Measurements from ENCODE around the gene DHFR. TPM values are rescaled to one million over a fixed set of nuclear protein-coding genes. Genes with fewer than 3 reads are reported as not detected.

Gene DHFR
- total RNA-seq, 1 experiment from 2014 or later: 58.7 TPM

DNA sequence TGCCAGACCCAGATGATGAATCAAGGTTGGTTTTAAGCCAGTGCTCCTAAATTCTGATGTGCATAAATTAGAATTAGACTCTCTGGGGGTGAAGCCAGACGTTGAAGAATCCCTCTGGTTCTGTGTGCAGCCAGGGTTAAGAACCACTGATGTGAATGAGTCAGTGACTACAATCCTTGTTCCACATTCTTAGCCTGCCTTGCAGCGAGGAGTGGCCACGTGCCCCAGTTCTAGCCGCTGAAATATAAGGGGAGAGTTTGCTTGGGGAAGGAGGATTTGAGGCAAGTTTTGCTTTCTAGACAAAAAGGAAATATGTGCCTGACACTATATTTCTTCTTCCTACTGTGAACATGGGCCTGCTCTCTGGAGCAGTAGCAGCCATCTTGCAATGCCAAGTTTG lies 34.6 kb downstream of the DHFR start (continued):
- TF ChIP-seq ELF1 (IDR thresholded peaks at IDR 0.05; ENCODE audit: borderline replicate concordance, low read depth): no peak

DNA sequence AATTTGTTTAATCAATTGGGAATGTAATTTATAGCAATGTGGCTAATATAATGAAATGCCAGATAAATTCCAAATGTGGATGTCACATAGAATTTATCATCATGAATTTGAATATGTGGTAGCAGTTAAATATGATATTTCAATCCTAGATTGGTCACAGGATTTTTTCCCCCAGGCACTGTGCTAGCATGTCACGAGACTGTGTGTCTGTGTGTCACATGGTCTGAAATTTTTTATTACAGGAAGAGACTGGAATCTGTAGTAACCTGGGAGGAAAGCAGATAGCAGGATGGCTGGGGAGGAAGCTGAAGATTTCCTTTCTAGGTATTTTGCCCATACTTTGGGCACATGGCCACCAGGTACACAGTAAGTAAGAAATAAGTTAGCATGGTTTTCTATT lies 35.7 kb downstream of the DHFR start:
- ATAC-seq (no peak), DNase-seq (ENCODE audit: low read depth, low spot score) (no peak)
- Histone ChIP-seq H3K4me1 (ENCODE audit: control insufficient read depth in 1 of 2, insufficient read depth in 2 of 2, low read length in 2 of 2) (no peaks in the 10 kb centered on the region), H3K27ac (ENCODE audit: low read depth, low read length) (no peak overlapping the region), H3K79me2 (ENCODE audit: insufficient read depth, low read length) (no peaks in the 10 kb centered on the region), H3K4me2 (ENCODE audit: low read length) (no peak overlapping the region), H3K4me3 (replicated peaks in 1 of 2; ENCODE audit: low read depth in 1 of 2, low read length in 2 of 2) (no peak overlapping the region), H3K9me2 (ENCODE audit: insufficient read depth) (no peaks in the 10 kb centered on the region), H3K27me3 (ENCODE audit: insufficient read depth, low read length) (no peaks in the 10 kb centered on the region), H2AFZ (ENCODE audit: low read depth, low read length, poor library complexity, severe bottlenecking) (no peak overlapping the region), H3K9me3 (ENCODE audit: control insufficient read depth in 1 of 2, insufficient read depth in 1 of 2, low read depth in 1 of 2, low read length in 2 of 2) (no peaks in the 10 kb centered on the region), H4K20me1 (ENCODE audit: insufficient read depth) (no peaks in the 10 kb centered on the region), H3K36me3 (ENCODE audit: control insufficient read depth in 1 of 2, insufficient read depth in 2 of 2, low read length in 2 of 2) (no peaks in the 10 kb centered on the region), H3K9ac (ENCODE audit: low read length) (no peak overlapping the region)
- CTCF ChIA-PET: no interaction called here
- POLR2A ChIA-PET: no interaction called here
- TF ChIP-seq, protein P1, sequence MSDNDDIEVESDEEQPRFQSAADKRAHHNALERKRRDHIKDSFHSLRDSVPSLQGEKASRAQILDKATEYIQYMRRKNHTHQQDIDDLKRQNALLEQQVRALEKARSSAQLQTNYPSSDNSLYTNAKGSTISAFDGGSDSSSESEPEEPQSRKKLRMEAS (IDR thresholded peaks at IDR 0.05): no peak
- TF ChIP-seq YY1 (IDR thresholded peaks at IDR 0.05; ENCODE audit: extremely low read depth, insufficient replicate concordance, low read depth, low read length): no peak
- intact Hi-C loops (cut with micrococcal nuclease): no loop called here
- RAD21 ChIA-PET (ENCODE audit: low non-redundant PET in 1 of 2, low total read pairs in 2 of 2, uncharacterized antibody in 2 of 2, unreplicated experiment in 2 of 2): no interaction called here
- no TSS peak for BruUV-seq (replicated peaks)

DNA sequence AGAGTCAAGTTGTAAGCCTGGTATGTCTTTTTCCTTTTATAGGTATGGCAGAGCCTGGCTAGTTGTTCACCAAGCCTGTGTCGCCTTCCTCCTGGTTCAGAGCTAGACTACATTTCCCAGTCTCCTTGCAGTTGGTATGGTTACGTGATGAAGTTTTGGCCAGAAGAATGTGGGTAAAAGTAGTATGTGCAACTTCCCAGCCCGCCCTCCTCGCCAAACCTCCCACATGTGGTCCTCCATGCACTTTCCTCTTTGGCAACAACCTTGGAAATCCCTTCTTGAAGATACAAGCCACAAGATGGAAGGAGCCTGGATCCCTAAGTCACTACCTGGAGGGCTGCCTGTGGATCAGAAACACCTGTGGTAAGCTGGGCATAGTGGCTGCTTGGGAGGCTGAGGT lies 36.3 kb downstream of the DHFR start:
- TF ChIP-seq SP1 (IDR thresholded peaks at IDR 0.05; ENCODE audit: low read depth) (no peak), POLR2AphosphoS5 (IDR thresholded peaks at IDR 0.05; ENCODE audit: low read depth, low read length) (no peak)
- H3K36me3 ChIP-seq (ENCODE audit: control insufficient read depth in 1 of 2, insufficient read depth in 2 of 2, low read length in 2 of 2): no peaks in the 10 kb centered on the region
- ChIA-PET RAD21 (ENCODE audit: low non-redundant PET in 1 of 2, low total read pairs in 2 of 2, uncharacterized antibody in 2 of 2, unreplicated experiment in 2 of 2) (no interaction called here), POLR2A (no interaction called here), CTCF (no interaction called here)
- no peak overlapping the region for H3K27ac ChIP-seq (ENCODE audit: low read depth, low read length)
- DNase-seq (ENCODE audit: low read depth, low spot score) (no peak), ATAC-seq (no peak)
- no peaks in the 10 kb centered on the region for H3K9me2 ChIP-seq (ENCODE audit: insufficient read depth)
- H3K4me3 ChIP-seq (replicated peaks in 1 of 2; ENCODE audit: low read depth in 1 of 2, low read length in 2 of 2): no peak overlapping the region
- no peak overlapping the region for H3K9ac ChIP-seq (ENCODE audit: low read length)
- no peak overlapping the region for H2AFZ ChIP-seq (ENCODE audit: low read depth, low read length, poor library complexity, severe bottlenecking)
- no peaks in the 10 kb centered on the region for H3K4me1 ChIP-seq (ENCODE audit: control insufficient read depth in 1 of 2, insufficient read depth in 2 of 2, low read length in 2 of 2)
- BruUV-seq (replicated peaks): no TSS peak
- no peak overlapping the region for H3K4me2 ChIP-seq (ENCODE audit: low read length)
- H3K27me3 ChIP-seq (ENCODE audit: insufficient read depth, low read length): no peaks in the 10 kb centered on the region
- H4K20me1 ChIP-seq (ENCODE audit: insufficient read depth): no peaks in the 10 kb centered on the region
- intact Hi-C loops (cut with micrococcal nuclease): no loop called here
- no peaks in the 10 kb centered on the region for H3K9me3 ChIP-seq (ENCODE audit: control insufficient read depth in 1 of 2, insufficient read depth in 1 of 2, low read depth in 1 of 2, low read length in 2 of 2)
- H3K79me2 ChIP-seq (ENCODE audit: insufficient read depth, low read length): no peaks in the 10 kb centered on the region

Data from HCT116 (cell line).